ENCODE data around the gene BMERB1. TPM values are rescaled to one million over a fixed set of nuclear protein-coding genes. Genes with fewer than 3 reads are reported as not detected.

The BMERB1 gene
- total RNA-seq, 1 donor: 57.2 TPM

- no peak overlapping the region for H3K27ac ChIP-seq (ENCODE audit: low read depth, low read length)
- no peak for DNase-seq (ENCODE audit: insufficient read length, low spot score, missing footprints)
- no peaks in the 10 kb centered on the region for H3K9me3 ChIP-seq (ENCODE audit: low read depth, low read length)
- H3K27me3 ChIP-seq (ENCODE audit: insufficient read depth, low read length): no peaks in the 10 kb centered on the region
- H3K4me2 ChIP-seq (ENCODE audit: insufficient read depth, low read length): no peak overlapping the region
- no peak for TF ChIP-seq CTCF (IDR thresholded peaks at IDR 0.05; ENCODE audit: extremely low read depth, low read depth, low read length)
- no peak overlapping the region for H2AFZ ChIP-seq (ENCODE audit: low read length)
- H4K20me1 ChIP-seq (ENCODE audit: insufficient read depth, low read length): peaks cover 17% of the 10 kb centered on the region
- H3K4me3 ChIP-seq (ENCODE audit: insufficient read depth, low read length): no peak overlapping the region
- H3K4me1 ChIP-seq (ENCODE audit: insufficient read depth, low read length): no peaks in the 10 kb centered on the region
- H3K79me2 ChIP-seq (ENCODE audit: insufficient read depth, low read length): peaks cover 2% of the 10 kb centered on the region
- no peaks in the 10 kb centered on the region for H3K36me3 ChIP-seq (ENCODE audit: insufficient read depth, low read length)
Observed at GRCh38 chr16:15548482-15548891, 114.1 kb downstream of the BMERB1 start.

- Histone ChIP-seq H3K4me3 (ENCODE audit: insufficient read depth, low read length) (no peak overlapping the region), H3K4me2 (ENCODE audit: insufficient read depth, low read length) (no peak overlapping the region), H3K36me3 (ENCODE audit: insufficient read depth, low read length) (no peaks in the 10 kb centered on the region), H3K9me3 (ENCODE audit: low read depth, low read length) (no peaks in the 10 kb centered on the region), H2AFZ (ENCODE audit: low read length) (no peak overlapping the region), H4K20me1 (ENCODE audit: insufficient read depth, low read length) (peaks cover 18% of the 10 kb centered on the region), H3K27ac (ENCODE audit: low read depth, low read length) (no peak overlapping the region), H3K79me2 (ENCODE audit: insufficient read depth, low read length) (no peaks in the 10 kb centered on the region), H3K27me3 (ENCODE audit: insufficient read depth, low read length) (no peaks in the 10 kb centered on the region), H3K4me1 (ENCODE audit: insufficient read depth, low read length) (no peaks in the 10 kb centered on the region)
- TF ChIP-seq CTCF (IDR thresholded peaks at IDR 0.05; ENCODE audit: extremely low read depth, low read depth, low read length): no peak
- DNase-seq (ENCODE audit: insufficient read length, low spot score, missing footprints): no peak
Observed at GRCh38 chr16:15552507-15552906, 118.1 kb downstream of the BMERB1 start.

- H3K4me2 ChIP-seq (ENCODE audit: insufficient read depth, low read length): no peak overlapping the region
- H3K36me3 ChIP-seq (ENCODE audit: insufficient read depth, low read length): no peaks in the 10 kb centered on the region
- DNase-seq (ENCODE audit: insufficient read length, low spot score, missing footprints): no peak
- H3K27ac ChIP-seq (ENCODE audit: low read depth, low read length): no peak overlapping the region
- no peaks in the 10 kb centered on the region for H3K79me2 ChIP-seq (ENCODE audit: insufficient read depth, low read length)
- no peaks in the 10 kb centered on the region for H3K27me3 ChIP-seq (ENCODE audit: insufficient read depth, low read length)
- no peak overlapping the region for H3K4me3 ChIP-seq (ENCODE audit: insufficient read depth, low read length)
- TF ChIP-seq CTCF (IDR thresholded peaks at IDR 0.05; ENCODE audit: extremely low read depth, low read depth, low read length): no peak
- H4K20me1 ChIP-seq (ENCODE audit: insufficient read depth, low read length): peaks cover 22% of the 10 kb centered on the region
- H3K9me3 ChIP-seq (ENCODE audit: low read depth, low read length): no peaks in the 10 kb centered on the region
- no peaks in the 10 kb centered on the region for H3K4me1 ChIP-seq (ENCODE audit: insufficient read depth, low read length)
- H2AFZ ChIP-seq (ENCODE audit: low read length): no peak overlapping the region
Observed at GRCh38 chr16:15553313-15554088, 119.1 kb downstream of the BMERB1 start.

GRCh38 chr16:15556130-15556529 lies 121.7 kb downstream of the BMERB1 start:
- Histone ChIP-seq H3K4me2 (ENCODE audit: insufficient read depth, low read length) (no peak overlapping the region), H3K9me3 (ENCODE audit: low read depth, low read length) (no peaks in the 10 kb centered on the region), H3K36me3 (ENCODE audit: insufficient read depth, low read length) (no peaks in the 10 kb centered on the region), H3K27me3 (ENCODE audit: insufficient read depth, low read length) (no peaks in the 10 kb centered on the region), H4K20me1 (ENCODE audit: insufficient read depth, low read length) (peaks cover 23% of the 10 kb centered on the region), H2AFZ (ENCODE audit: low read length) (no peak overlapping the region), H3K27ac (ENCODE audit: low read depth, low read length) (no peak overlapping the region), H3K79me2 (ENCODE audit: insufficient read depth, low read length) (no peaks in the 10 kb centered on the region), H3K4me1 (ENCODE audit: insufficient read depth, low read length) (no peaks in the 10 kb centered on the region), H3K4me3 (ENCODE audit: insufficient read depth, low read length) (no peak overlapping the region)
- TF ChIP-seq CTCF (IDR thresholded peaks at IDR 0.05; ENCODE audit: extremely low read depth, low read depth, low read length): no peak
- DNase-seq (ENCODE audit: insufficient read length, low spot score, missing footprints): no peak

All from osteoblast (primary cell).